ENCODE results near the gene ACTBL2.
"Not testable (repeated sequence)": the region's sequence is repeated elsewhere in the genome, so short reads cannot be mapped to it uniquely, and the experiment has no call there.

The ACTBL2 gene

DNA sequence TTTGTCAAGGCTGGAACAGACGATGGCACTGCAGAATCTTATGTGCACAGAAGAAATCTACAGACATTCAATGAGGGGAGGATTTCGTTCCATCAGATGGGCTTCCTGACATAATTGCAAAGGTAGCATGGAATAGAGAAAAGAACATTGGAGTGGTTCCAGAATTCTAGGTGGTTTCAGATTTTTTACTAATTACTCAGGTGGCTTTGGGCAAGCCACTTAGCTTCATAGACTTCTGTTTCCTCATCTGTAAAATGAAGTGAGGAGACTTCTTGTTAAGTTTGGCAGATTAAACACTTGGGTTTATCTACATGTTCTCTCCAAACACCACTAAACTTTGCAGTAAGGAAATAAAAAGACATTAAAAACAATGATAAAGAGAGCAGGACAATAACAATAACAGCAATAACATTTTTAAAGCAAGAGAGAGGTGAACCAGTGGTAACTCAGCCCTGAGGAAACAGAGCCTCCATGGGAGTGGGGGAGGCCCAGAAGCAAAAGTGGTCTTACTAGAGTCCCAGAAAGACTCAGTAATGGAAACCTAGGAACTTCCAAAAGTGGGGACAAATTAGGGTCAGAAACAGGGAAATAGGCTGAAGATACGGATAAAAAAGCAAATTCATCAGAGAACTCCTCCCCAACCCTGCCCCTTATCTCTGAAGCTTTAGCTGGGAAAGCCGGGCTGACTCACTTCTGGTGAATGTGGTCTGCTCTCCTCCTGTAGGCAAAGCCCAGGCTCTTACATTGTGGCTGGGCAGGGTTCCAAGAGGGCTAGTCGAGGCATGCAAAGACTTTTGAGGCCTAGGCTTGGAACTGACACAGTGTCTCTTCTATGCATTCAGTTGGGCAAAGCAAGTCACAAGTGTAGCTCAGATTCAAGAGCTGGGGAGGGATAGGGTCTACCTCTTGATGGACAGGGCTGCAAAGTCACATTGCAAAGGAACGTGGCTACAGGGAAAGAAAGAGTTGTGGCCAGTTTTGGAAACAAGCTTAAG lies 11.8 kb upstream of the ACTBL2 start:
- DNase-seq (ENCODE audit: low spot score) = peak; percentile 45

DNA sequence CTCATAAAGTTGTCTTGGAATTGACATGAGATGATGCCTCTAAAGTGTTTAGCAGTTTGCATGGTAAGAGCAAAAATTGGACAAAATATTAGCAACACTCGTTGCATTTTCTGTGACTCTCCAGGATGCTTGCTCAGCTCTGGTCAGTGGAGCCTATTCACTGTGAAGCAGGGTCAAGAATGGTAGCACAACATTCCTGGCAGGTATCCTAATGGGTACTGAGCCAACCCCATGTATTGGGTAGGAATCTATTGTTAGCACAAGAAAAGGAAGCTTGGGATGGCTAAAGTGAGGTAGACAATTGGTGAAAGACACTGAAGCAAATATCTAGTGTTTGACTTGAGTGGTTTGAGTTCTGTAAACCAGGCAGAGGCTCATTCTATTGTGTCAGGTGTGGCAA lies 10.4 kb upstream of the ACTBL2 start:
- no peak for DNase-seq (ENCODE audit: low spot score)

DNA sequence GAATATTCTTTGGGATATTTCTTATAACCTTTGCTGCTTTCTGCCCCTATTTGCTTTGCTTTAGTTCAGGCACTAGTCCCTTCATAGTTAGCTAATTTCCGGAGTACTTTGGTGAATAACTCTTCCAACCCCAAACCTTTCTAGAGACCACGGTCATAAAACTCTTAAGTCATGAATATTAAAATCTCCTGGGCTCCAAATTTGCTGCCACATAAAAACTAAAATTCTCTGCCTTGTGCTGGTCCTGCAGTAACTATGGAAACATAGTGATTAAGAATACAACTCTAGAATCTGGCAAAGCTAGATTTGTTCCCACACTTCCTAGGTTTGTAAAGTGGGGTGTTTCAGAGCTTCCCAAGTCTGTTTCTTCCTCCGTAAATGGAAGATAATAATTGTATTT lies 10.0 kb upstream of the ACTBL2 start:
- DNase-seq (ENCODE audit: low spot score) = no peak

DNA sequence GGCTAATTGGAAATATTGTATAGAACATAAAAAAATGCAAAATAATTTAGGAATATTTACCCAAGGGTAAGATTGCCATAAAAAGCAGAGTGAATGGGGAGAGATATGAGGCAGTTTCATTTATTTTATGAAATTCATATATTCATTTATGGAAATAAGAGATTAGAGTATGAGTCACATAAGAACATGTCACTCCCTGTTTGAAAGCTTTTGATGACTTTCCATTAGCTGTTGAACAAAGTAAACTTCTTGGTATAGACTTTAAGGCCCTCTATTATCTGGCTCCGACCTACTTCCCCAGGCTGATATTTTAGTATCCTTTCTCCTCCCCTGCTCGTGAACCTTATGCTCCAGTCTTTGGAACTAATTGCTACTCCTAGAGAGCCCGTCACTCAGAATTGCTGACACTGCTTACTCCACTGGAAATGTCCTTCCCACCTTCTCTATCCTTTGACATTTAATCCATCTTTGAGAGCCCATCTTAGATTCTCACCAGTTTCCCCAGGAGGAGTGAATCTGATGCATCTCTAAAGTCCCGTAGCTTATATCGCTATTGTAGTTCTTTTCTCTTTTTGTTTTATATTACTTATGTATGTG lies 8.9 kb upstream of the ACTBL2 start:
- DNase-seq (ENCODE audit: low spot score) = no peak

DNA sequence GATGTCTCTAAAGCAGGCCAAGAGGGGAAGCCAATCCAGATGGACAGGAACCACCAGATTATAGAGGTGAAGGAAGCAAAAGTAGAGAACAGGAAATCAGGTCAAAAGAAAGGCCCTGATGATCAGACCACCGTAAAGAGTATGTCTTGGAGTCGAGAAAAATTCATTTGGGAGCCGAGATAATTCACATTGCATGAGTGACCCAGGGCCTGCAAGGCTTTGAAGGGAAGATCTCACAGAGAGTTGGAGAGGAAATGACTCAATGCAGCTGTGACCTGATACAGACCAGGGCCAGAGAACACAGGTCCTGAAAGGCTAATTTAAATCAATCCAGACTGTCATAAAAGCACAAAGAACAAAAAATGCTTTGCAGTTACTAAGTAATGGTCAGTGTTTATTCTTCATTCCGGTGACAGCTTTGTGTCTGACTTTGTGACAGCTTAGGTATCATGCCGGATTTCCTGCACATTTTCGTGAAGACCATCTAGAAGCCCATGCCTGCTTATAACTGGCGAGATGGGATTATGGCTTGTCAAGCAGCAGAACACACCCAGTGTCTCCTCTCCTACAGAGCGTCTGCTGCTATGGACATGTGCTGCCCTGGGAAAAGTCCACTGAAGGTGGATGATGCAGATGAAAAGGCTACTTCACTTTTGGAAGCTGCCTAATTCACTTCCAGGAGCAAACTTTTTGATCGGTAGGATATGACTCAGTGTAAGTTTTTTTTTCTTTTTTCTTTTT lies 5.8 kb upstream of the ACTBL2 start:
- DNase-seq (ENCODE audit: low spot score) = no peak

DNA sequence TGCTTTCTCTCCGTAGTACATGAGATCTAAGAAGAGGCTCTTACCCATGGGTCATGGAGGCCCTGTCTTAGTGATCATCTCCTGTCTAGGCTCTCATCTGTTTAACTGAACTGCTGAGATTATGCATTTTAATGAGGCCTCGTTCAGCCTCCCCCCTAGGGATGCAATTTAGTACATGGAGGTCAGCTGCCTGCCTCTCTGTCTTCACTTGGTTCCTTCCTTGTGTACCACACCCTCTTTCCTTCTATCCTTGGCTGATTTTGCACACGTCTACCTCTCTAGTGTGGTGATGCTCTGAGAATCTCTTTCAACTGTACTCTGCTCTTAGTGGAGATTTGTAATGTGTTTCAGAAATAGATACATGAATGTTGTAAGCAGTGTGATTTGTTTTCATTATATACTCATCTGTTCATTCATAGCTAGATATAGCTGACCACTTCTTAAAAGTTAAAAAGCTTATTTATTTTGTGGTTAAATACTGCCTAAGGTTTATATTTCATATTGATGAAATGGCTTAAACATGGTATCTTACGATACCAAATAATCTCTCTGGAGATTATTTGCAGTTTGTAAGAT lies 3.5 kb upstream of the ACTBL2 start:
- DNase-seq (ENCODE audit: low spot score) = no peak

DNA sequence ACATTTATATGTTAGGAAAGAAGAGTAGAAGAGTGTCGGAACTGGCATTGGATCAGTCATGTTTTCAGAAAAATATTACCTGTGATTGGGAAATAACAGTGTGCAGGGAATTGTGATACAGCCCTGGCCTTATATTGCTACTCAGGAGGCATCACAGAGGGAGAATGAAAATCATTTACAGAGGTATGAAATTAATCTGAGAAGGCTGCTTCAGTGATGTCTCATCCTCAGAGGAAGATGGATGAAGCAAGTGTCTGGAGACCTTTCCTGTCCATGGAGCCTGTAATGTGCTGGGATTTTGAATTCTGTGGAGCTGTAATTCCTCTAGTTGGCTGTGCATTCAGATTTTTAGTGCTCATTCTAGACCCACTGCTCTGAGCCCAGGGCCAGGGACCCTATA lies 3.8 kb downstream of the ACTBL2 start:
- no peak for DNase-seq (ENCODE audit: low spot score)

DNA sequence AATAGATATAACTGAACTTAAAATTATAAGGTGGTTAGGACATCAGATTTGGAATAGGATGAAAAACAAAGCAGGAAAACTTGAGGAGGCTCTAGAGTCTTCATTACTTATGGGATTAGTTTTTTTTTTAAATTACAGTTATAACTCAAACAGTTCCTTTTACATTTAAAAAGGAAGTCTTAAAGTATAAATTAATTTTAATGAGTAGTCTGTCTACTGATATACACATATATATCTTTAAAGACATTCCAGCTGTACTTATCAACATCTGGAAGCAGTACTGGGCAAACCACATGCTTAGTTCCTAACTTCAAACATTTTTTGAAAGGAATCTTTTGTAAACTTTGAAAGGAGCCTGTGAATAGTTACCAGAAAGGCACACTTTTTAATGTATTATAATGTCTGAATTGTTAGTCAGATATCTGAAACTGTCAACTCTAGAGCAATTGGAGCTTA lies 6.0 kb downstream of the ACTBL2 start:
- no peak for DNase-seq (ENCODE audit: low spot score)

DNA sequence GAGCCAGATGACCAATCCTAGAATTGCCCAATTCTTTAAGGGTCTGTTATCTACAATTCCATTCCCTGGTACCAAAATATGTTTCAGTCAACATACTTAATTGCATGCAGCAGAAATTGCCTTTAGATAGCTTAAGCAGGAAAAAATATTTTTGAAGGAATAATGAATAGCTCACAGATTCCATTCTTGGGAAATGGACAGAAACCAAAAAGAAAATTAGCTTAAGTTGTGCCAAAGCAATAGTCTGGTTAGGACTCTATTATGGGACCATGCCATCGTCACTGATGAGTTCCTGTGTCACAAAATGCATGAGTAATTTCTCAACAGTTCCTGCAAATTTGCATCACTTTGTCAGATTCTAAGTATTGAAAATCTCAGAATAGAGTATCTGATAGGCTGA lies 12.3 kb downstream of the ACTBL2 start:
- no peak for DNase-seq (ENCODE audit: low spot score)

DNA sequence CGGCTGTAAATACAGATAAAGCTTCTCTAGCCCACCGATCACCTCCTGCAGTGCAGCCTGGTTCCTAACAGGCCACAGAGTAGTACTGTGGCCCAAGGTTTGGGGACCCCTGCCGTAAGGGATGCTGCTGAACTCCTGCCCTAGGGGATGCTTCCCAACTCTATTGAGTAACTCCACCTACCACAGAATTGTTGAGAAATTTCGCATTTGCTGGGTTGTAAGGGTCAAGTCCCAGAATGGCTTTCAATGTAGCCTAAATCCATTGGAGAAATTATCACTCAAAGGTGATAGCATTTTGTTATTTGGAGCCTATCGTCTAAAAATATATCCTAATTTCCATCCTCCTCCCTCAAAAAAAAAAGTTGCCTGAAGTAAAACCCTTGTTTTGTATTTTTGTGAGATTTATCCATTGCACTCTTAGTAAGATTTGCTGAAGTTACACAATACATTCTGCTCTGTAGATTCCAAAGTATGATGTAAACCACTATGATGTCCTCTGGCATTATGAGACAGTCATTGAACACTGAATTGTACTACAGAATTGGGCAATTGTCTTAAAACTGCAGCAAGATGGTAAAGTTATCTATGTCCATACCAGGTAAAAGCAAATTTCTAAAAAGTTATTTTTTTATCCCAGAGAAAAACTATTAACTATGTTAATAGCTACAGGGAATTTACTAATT lies 14.0 kb downstream of the ACTBL2 start:
- no peak for DNase-seq (ENCODE audit: low spot score)

DNA sequence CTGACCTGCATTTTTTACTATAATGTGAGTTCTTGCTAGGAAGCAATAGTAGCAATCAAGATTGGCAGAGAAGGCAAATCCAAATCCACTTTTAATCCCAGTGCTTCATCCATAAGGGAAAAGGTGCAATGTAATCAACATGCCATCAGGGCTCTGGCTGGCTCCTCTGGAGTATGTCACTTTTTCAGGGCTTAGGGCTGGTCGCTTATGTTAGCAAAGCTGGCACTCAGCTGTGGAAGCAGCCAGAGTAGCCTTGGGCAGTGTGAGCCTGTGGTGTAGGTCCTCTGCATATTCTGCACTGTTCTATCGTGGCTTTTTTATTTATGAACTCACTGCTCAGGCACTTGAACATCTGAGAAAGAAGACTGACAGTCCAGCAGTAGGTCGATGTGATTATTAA lies 16.1 kb downstream of the ACTBL2 start:
- DNase-seq (ENCODE audit: low spot score) = no peak

DNA sequence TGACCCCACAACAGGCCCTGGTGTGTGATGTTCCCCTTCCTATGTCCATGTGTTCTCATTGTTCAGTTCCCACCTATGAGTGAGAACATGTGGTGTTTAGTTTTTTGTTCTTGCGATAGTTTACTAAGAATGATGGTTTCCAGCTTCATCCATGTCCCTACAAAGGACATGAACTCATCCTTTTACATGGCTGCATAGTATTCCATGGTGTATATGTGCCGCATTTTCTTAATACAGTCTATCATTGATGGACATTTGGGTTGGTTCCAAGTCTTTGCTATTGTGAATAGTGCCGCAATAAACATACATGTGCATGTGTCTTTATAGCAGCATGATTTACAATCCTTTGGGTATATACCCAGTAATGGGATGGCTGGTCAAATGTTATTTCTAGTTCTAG lies 22.6 kb downstream of the ACTBL2 start:
- DNase-seq (ENCODE audit: low spot score) = not testable (repeated sequence)

DNA sequence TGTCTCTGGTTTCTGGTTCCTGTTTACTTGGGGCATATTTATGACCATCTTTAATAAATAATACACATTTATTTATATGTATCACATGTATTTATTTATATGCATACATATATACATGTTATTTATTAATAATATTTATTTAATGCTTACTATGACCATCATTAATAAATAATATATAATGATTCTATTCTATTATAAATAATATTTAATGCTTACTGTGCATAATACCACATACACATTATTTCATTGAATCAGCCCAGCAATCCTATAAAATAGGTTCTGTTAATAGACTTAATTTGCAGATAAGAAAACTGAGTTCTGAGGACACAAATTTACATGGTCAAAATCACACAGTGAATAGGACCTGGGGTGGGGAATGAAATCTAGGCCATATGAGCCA lies 24.2 kb downstream of the ACTBL2 start:
- DNase-seq (ENCODE audit: low spot score) = no peak

DNA sequence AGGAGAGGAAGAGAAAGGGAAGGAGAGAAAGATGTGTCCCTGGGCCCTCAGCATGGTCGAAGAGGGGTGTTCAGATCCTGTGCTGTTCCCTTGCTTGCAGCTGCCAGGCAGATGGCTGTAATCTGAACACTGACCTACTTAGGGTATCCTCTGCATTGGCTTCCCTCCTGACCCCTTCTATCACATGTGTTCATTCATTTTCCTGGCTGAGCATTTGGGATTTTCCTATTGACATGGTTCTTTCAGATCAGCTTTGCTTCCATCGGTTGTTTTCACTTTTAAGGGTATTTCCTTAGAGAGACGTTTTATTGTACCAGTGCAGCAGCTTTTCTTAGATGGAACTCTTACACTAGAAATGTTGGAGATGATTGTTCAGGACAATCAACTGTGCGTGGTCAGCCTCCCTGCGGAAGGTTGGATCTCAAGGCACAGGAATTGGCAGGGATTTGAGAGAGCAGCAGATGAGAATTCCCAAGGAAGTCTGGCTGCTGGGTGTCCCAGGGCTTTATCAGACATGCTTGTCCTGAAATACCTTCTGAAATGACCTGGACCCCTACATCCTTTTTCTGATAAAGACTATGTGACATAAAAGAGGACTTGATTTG lies 26.0 kb downstream of the ACTBL2 start:
- no peak for DNase-seq (ENCODE audit: low spot score)

DNA sequence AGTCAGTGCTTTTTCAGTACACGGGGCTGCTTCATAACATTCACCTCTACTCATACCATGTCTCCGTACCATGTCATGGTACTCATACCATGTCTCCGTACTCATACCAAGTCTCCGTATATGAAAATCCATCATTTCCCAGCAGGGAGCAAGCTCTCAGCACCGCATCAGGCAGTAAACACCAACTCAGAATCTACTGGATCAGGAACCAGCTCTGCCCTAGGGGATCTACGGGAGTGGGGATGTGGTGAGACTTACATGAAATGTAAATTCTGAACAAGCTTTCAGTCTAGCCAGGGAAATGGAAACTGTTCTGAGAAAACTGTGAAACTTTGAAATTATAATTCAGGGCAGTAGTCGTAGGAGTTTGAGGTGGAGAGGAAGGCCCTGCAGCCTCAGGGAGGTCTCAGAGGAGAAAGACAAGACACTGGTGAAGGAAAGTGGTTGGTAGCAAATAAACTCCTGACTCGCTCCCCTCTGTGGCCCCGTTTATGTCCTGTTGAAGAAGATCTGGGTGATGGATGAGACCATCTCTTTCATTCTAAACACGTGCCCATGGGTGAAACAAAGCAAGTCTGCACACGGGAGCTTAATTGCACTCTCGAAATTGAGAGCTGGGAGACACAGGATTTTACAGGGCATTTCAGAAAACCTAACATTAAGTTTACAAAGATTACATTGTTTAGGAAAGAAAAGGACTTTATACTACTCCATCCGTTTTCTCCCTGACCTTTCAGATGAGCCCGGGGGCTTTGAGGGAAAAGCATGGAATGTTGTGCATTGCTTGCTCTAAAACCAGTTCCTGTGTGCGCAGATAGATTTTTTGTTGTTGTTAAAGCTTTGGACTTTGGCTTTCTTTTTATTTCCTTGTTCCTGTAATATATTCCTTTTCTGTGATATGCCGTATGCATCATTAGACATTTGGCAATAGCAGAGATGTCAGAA lies 26.8 kb downstream of the ACTBL2 start:
- no peak for DNase-seq (ENCODE audit: low spot score)

DNA sequence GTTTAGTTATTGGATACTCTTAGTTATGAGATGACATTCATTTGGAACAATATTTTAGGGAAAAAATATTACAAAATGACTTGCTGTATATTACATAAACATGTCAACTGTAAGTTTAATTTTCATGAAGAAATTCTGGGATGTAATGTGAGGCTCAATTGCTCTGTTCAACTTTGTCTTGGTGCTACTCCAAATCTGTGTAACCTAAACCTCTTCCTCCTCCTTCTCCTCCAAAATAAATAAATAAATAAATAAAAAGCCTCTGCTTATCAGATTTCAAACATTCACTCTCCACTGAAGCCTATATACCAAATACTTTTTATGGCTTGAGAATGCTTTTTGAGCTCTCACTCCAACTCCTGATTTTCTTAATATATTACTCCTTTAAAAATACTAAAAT lies 27.7 kb downstream of the ACTBL2 start:
- DNase-seq (ENCODE audit: low spot score) = no peak

DNA sequence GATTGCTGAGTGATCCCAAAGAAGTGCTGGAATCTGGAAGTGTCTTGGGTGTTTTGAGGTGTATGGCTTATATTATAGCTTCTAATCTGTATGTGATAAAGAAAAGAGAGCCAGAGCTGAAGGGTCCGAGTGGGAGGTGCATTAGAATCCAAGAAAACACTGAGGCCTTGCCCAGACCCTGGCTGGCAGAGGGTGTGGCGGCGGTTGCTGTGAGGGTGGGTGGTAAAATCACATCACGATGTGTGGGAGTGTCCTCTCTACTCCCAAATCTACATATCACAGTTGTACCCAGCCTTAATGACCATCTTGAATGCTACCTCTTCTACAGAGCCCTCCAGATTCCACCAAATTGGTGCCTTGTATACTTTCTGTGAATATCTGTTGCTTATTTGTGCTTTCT lies 28.9 kb downstream of the ACTBL2 start:
- DNase-seq (ENCODE audit: low spot score) = no peak

DNA sequence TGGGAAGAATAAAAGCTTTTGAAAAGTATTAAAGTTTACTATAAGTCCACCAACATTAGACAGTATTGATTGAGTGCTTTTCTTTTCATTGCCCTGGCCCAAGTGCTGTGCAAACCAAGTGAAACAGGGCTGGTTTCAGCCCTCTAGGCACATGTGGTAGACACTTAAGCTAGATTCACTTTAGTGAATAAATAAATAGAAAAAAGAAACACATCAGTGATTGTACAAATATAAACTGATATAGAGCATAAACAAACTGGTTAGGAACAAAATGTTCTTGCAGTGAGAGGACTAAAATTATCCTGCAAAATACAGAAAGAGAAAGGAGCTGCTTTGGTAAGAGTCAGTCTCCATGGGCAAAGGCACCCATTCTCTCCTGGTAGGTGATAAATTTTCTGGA lies 29.7 kb downstream of the ACTBL2 start:
- no peak for DNase-seq (ENCODE audit: low spot score)

DNA sequence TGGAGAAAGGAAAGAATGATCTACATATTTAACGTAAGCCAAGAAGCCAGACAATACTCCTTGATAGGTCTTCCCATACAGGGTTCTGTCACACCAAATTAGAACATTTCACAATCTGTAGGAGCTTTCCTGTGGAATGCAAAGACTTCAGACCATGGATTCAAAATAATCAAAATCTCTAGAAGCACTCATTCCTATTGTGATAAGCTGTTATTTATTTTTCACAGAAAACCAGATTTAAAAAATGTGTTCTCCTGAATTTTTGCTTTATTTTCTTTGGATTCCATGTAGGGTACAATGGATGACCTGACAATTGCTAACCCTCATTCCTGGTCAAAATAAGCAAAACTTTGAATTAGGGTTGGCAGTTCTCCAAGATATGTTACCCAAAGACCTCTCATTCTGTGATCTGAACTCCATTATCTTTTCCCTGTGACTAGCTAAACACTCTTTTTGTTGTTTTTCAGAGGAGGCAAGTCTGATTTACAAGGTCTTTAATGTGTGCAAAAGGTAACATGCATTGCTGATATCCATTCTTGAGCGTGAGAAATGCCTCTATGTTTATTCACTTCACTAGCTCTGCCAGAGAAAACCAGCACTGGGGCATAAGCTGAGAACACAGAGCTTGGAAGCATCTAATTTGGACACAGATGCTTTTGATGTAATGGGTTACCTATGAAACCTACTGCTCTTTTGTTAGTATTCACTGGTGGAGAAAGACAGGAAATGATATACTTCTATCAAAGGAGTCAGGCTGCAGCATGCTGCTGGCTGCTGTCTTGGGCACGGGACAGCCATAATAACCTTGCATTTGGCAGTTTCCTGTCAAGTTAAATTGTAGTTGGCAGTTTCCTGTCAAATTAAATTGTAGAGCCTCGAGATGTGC lies 31.4 kb downstream of the ACTBL2 start:
- no peak for DNase-seq (ENCODE audit: low spot score)

Measured in CD4-positive, alpha-beta T cell treated with Interleukin-15 for 4 hours (primary cell).